ENCODE data around the gene VAT1L. TPM values are rescaled to one million over a fixed set of nuclear protein-coding genes. Genes with fewer than 3 reads are reported as not detected.

The VAT1L gene
- total and polyA plus RNA-seq, 12 donors, result 18.1 to 103 (median 38.2) TPM

DNA sequence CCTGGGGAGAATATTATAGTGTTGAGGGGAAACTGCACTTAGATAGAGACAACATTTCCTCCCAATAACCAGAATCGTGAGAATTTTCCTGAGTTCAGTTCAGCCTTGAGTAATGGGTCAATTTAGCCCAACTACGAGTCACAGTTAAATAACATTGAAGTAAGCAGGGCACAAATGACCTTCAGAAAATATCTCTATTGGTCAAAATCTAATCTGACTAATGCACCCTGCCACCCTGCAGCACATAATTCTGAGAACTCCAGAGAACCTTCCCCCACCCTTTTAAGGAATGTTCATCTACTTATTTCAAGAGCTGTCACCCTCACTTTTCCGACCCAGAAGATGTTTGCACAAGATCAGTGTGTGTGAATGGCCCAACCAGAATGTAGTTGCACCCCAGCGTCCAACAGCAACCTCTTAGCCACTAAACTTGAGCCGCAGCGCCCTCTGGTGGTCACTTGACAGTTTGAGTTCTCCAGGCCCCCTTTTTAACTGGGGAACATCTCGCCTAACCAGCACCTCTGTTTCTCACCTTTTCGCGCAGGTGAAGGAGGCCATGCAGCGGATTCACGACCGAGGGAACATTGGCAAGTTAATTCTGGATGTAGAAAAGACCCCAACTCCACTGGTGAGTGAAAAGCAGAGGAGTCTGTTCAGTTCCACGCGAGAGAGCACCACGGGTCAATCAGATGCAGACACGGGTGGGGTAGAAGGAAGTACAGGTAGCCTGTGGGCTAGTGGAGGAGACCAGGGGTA, 183.1 kb downstream of the VAT1L start:
- Histone ChIP-seq H3K27ac (peak overlapping the region in 2 of 5 donors; percentile 27 to 51), H3K9me3 (replicated peaks in 1 of 3) (no peaks in the 10 kb centered on the region), H3K4me3 (no peak overlapping the region), H3K36me3 (replicated peaks in 1 of 2) (no peaks in the 10 kb centered on the region), H3K4me1 (replicated peaks in 1 of 2) (peaks cover 0 to 8% of the 10 kb centered on the region in 2 donors), H3K27me3 (no peaks in the 10 kb centered on the region)
- TF ChIP-seq, protein P1, sequence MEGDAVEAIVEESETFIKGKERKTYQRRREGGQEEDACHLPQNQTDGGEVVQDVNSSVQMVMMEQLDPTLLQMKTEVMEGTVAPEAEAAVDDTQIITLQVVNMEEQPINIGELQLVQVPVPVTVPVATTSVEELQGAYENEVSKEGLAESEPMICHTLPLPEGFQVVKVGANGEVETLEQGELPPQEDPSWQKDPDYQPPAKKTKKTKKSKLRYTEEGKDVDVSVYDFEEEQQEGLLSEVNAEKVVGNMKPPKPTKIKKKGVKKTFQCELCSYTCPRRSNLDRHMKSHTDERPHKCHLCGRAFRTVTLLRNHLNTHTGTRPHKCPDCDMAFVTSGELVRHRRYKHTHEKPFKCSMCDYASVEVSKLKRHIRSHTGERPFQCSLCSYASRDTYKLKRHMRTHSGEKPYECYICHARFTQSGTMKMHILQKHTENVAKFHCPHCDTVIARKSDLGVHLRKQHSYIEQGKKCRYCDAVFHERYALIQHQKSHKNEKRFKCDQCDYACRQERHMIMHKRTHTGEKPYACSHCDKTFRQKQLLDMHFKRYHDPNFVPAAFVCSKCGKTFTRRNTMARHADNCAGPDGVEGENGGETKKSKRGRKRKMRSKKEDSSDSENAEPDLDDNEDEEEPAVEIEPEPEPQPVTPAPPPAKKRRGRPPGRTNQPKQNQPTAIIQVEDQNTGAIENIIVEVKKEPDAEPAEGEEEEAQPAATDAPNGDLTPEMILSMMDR (IDR thresholded peaks at IDR 0.05), result peak; percentile 82 to 92 (median 86)
- no peak for TF ChIP-seq POLR2A (IDR thresholded peaks at IDR 0.05)
- 26 to 33% (median 29%) methylated on average over 16 of the region's 16 CpGs for WGBS, 4 donors
- DNase-seq, result peak; percentile 78 to 94 (median 86)
- intact Hi-C loops (cut with DNase I), result loop anchor here (2.0 to 10.0 kb wide), 3 partner anchors 187 to 297 kb away; partner anchors contain the start of gene VAT1L (in 1 of the 2)

DNA sequence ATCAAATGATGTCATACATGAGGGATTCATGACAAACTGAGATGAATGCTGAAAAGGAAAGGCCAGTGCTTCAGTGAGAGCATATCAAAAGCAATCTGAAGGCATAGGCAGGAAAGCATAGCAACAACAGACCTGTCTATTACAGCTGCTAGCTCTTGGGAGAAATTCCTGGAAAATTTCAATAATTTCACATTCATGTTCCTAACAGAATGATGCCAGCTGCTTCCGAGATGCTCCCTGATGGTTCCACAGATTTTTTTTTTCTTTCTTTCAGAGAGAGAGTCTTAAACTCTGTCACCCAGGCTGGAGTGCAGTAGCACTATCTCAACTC, 183.7 kb downstream of the VAT1L start:
- 72 to 76% (median 75%) methylated on average over 1 of the region's 1 CpG for WGBS, 4 donors
- intact Hi-C loops (cut with DNase I), result loop anchor here (10.0 kb wide), 2 partner anchors 187 to 297 kb away; partner anchors contain the start of gene VAT1L (in 1 of the 2)

DNA sequence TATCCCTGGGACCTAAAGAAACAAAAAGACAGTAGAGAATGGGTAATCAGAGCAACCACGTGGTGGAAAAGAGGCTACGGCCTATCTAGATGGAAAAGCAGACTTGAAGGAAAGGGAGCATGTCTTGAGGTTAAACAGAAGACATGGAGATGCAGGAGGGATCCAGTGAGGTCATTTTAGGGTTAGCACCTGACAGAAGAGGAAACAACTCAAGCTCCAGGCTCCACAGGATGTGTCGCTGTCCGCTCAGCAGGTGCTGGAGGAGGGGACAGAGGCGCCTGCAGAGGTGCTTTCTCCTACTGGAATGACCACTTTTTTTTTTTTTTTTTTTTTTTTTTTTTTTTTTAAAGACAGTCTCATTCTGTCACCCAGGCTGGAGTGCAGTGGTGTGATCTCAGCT, 186.5 kb downstream of the VAT1L start:
- Histone ChIP-seq H3K4me3 (no peak overlapping the region), H3K4me1 (replicated peaks in 1 of 2) (peaks cover 0 to 8% of the 10 kb centered on the region in 2 donors), H3K27ac (no peak overlapping the region), H3K27me3 (no peaks in the 10 kb centered on the region), H3K9me3 (replicated peaks in 1 of 3) (no peaks in the 10 kb centered on the region), H3K36me3 (replicated peaks in 1 of 2) (no peaks in the 10 kb centered on the region)
- WGBS, 4 donors, result 81 to 92% (median 88%) methylated on average over 5 of the region's 5 CpGs
- DNase-seq, result no peak
- intact Hi-C loops (cut with DNase I), result loop anchor here (10.0 kb wide), 2 partner anchors 190 to 300 kb away; partner anchors contain the start of gene VAT1L (in 1 of the 2)
- no peak for TF ChIP-seq POLR2A (IDR thresholded peaks at IDR 0.05)
- TF ChIP-seq, protein P1 (IDR thresholded peaks at IDR 0.05), result no peak

More for the DNA sequence above, 183.7 kb downstream of the VAT1L start:
- Histone ChIP-seq H3K27me3 (no peaks in the 10 kb centered on the region), H3K36me3 (replicated peaks in 1 of 2) (no peaks in the 10 kb centered on the region), H3K27ac (peak overlapping the region in 1 of 5 donors; percentile 27), H3K9me3 (replicated peaks in 1 of 3) (no peaks in the 10 kb centered on the region), H3K4me1 (replicated peaks in 1 of 2) (peaks cover 0 to 8% of the 10 kb centered on the region in 2 donors), H3K4me3 (no peak overlapping the region)
- no peak for DNase-seq
- TF ChIP-seq, protein P1 (IDR thresholded peaks at IDR 0.05), result no peak
- TF ChIP-seq POLR2A (IDR thresholded peaks at IDR 0.05), result no peak

DNA sequence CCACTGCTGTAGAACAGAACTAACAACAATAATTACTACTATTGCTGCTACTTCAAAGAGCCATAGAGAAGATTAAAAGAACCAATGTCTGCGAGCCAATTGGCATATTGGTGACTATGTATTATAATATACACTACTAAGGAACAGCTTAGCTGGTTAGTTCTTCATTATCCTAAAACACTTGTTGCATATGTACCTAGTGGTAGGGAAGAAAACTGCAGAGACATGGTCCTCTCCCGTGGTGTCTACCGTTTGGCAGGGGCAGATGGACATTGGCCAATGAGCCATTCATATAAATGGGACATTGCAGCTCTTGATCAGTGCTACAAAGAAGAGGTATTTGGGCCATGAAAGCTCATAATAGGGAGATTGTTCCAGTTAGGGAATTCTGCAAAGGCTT, 187.6 kb downstream of the VAT1L start:
- Histone ChIP-seq H3K4me3 (no peak overlapping the region), H3K36me3 (replicated peaks in 1 of 2) (no peaks in the 10 kb centered on the region), H3K9me3 (replicated peaks in 1 of 3) (no peaks in the 10 kb centered on the region), H3K27me3 (no peaks in the 10 kb centered on the region), H3K27ac (no peak overlapping the region), H3K4me1 (replicated peaks in 1 of 2) (peaks cover 0 to 6% of the 10 kb centered on the region in 2 donors)
- WGBS, 4 donors, result 55 to 91% (median 76%) methylated on average over 3 of the region's 3 CpGs
- DNase-seq, result no peak
- intact Hi-C loops (cut with DNase I), result loop anchor here (10.0 kb wide), 2 partner anchors 191 to 301 kb away; partner anchors contain the start of gene VAT1L (in 1 of the 2)
- TF ChIP-seq, protein P1 (IDR thresholded peaks at IDR 0.05), result no peak
- TF ChIP-seq POLR2A (IDR thresholded peaks at IDR 0.05), result no peak

Measured in adrenal gland (tissue), 12 donors.